ENCODE data around the gene ARHGEF6.

ARHGEF6 gene

GRCh38 chrX:136745215-136746173, 35.2 kb downstream of the ARHGEF6 start:
- peak; percentile 17 for DNase-seq (ENCODE audit: low read depth)

- DNase-seq (ENCODE audit: low read depth): no peak
Measured at GRCh38 chrX:136742721-136743379, 37.9 kb downstream of the ARHGEF6 start.

- DNase-seq (ENCODE audit: low read depth): no peak
Measured at GRCh38 chrX:136738049-136738729, 42.5 kb downstream of the ARHGEF6 start.

- DNase-seq (ENCODE audit: low read depth): no peak
Measured at GRCh38 chrX:136736690-136737089, 44.0 kb downstream of the ARHGEF6 start.

- no peak for DNase-seq (ENCODE audit: low read depth)
Measured at GRCh38 chrX:136735601-136736000, 45.1 kb downstream of the ARHGEF6 start.

GRCh38 chrX:136733613-136734012, 47.1 kb downstream of the ARHGEF6 start:
- no peak for DNase-seq (ENCODE audit: low read depth)

- no peak for DNase-seq (ENCODE audit: low read depth)
Measured at GRCh38 chrX:136731798-136732197, 48.9 kb downstream of the ARHGEF6 start.

- DNase-seq (ENCODE audit: low read depth): peak; percentile 3
Measured at GRCh38 chrX:136731207-136731782, 49.4 kb downstream of the ARHGEF6 start.

GRCh38 chrX:136728393-136728792, 52.3 kb downstream of the ARHGEF6 start:
- DNase-seq (ENCODE audit: low read depth): no peak

- DNase-seq (ENCODE audit: low read depth): peak; percentile 74
Measured at GRCh38 chrX:136725441-136726104, 55.2 kb downstream of the ARHGEF6 start.

GRCh38 chrX:136718091-136718490, 62.6 kb downstream of the ARHGEF6 start:
- no peak for DNase-seq (ENCODE audit: low read depth)

- no peak for DNase-seq (ENCODE audit: low read depth)
Measured at GRCh38 chrX:136714626-136715599, 65.8 kb downstream of the ARHGEF6 start.

- peak; percentile 39 for DNase-seq (ENCODE audit: low read depth)
Measured at GRCh38 chrX:136712650-136713310, 68.0 kb downstream of the ARHGEF6 start.

- DNase-seq (ENCODE audit: low read depth): peak; percentile 42
Measured at GRCh38 chrX:136711147-136711546, 69.6 kb downstream of the ARHGEF6 start.

- DNase-seq (ENCODE audit: low read depth): peak; percentile 26
Measured at GRCh38 chrX:136710325-136710951, 70.3 kb downstream of the ARHGEF6 start.

- no peak for DNase-seq (ENCODE audit: low read depth)
Measured at GRCh38 chrX:136708348-136708747, 72.4 kb downstream of the ARHGEF6 start.

GRCh38 chrX:136697156-136697555, 83.6 kb downstream of the ARHGEF6 start:
- no peak for DNase-seq (ENCODE audit: low read depth)

- DNase-seq (ENCODE audit: low read depth): peak; percentile 49
Measured at GRCh38 chrX:136694431-136695087, 86.2 kb downstream of the ARHGEF6 start.

GRCh38 chrX:136692271-136692670, 88.5 kb downstream of the ARHGEF6 start:
- DNase-seq (ENCODE audit: low read depth): no peak

Measured in fibroblast of gingiva (primary cell).